WTC11 (cell line): Measurements from ENCODE around the gene ADAMTS19.

Experiments
- CBFB ChIP-seq: sonication (generic); formaldehyde crosslinking; IDR thresholded peaks from 2 replicates; pipeline ENCODE4 v1.8.1; 2022; ENCODE audit warnings: mild to moderate bottlenecking, low read depth, missing genetic modification reagents
- E2F5 ChIP-seq: sonication (generic); formaldehyde crosslinking; IDR thresholded peaks from 2 replicates; pipeline ENCODE4 v1.8.1; 2022; ENCODE audit warnings: mild to moderate bottlenecking, moderate library complexity, missing genetic modification reagents
- IRF2 ChIP-seq: sonication (generic); formaldehyde crosslinking; IDR thresholded peaks from 2 replicates; pipeline ENCODE4 v1.8.0; 2022; ENCODE audit warnings: low read depth, missing genetic modification reagents, borderline replicate concordance
- MAX ChIP-seq: sonication (generic); formaldehyde crosslinking; IDR thresholded peaks from 2 replicates; pipeline ENCODE4 v1.8.0; 2022; ENCODE audit warnings: mild to moderate bottlenecking, missing genetic modification reagents
- RORB ChIP-seq: fragments of 250-450 bp; sonication (Bioruptor Pico); IDR thresholded peaks from 2 replicates; pipeline ENCODE4 v1.9.0; 2021; ENCODE audit warnings: mild to moderate bottlenecking
- SP1 ChIP-seq: sonication (generic); formaldehyde crosslinking; conservative IDR thresholded peaks from 2 replicates; pipeline ENCODE4 v1.8.1; 2022; ENCODE audit warnings: missing genetic modification reagents
- ZNF512 ChIP-seq: sonication (generic); formaldehyde crosslinking; IDR thresholded peaks from 2 replicates; pipeline ENCODE4 v1.8.1; 2022; ENCODE audit warnings: missing genetic modification reagents, borderline replicate concordance
- ZSCAN18 ChIP-seq: fragments of 250-450 bp; sonication (Bioruptor Pico); IDR thresholded peaks from 2 replicates; pipeline ENCODE4 v2.1.2; 2022; ENCODE audit warnings: mild to moderate bottlenecking, moderate library complexity
- TF ChIP-seq, protein P1 (sequence below): fragments of 200-600 bp; IDR thresholded peaks from 2 replicates; pipeline ENCODE4 v1.8.0; 2022; ENCODE audit warnings: antibody characterized with exemption

GRCh38 chr5:129746876-129747275, 286.8 kb downstream of the ADAMTS19 start:
- TF ChIP-seq ZSCAN18 (no peak), SP1 (CRISPR knock-in tag) (no peak), RORB (CRISPR knock-in tag) (no peak), ZNF512 (CRISPR knock-in tag) (no peak), E2F5 (no peak), CBFB (no peak), IRF2 (CRISPR knock-in tag) (no peak), MAX (CRISPR knock-in tag) (no peak)
- TF ChIP-seq, protein P1, sequence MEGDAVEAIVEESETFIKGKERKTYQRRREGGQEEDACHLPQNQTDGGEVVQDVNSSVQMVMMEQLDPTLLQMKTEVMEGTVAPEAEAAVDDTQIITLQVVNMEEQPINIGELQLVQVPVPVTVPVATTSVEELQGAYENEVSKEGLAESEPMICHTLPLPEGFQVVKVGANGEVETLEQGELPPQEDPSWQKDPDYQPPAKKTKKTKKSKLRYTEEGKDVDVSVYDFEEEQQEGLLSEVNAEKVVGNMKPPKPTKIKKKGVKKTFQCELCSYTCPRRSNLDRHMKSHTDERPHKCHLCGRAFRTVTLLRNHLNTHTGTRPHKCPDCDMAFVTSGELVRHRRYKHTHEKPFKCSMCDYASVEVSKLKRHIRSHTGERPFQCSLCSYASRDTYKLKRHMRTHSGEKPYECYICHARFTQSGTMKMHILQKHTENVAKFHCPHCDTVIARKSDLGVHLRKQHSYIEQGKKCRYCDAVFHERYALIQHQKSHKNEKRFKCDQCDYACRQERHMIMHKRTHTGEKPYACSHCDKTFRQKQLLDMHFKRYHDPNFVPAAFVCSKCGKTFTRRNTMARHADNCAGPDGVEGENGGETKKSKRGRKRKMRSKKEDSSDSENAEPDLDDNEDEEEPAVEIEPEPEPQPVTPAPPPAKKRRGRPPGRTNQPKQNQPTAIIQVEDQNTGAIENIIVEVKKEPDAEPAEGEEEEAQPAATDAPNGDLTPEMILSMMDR: no peak
